Transverse colon (tissue), 4 donors: Measurements from ENCODE around the gene PDK2. TPM values are rescaled to one million over a fixed set of nuclear protein-coding genes. Genes with fewer than 3 reads are reported as not detected.

ENCODE experiments used
- DNase-seq: peaks from one replicate; pipeline ENCODE4 v3.0.0-alpha.2; 2019
- H3K27ac ChIP-seq, 4 donors: fragments of 200-600 bp; sonication (generic); 2 replicates each; pipeline ENCODE4 v1.5.1; 2016 to 2018; ENCODE audit warnings: inconsistent platforms in 4 of 4
- H3K27me3 ChIP-seq: fragments of 200-600 bp; sonication (generic); 2 replicates; pipeline ENCODE4 v1.5.1; 2017; ENCODE audit warnings: inconsistent platforms
- H3K36me3 ChIP-seq, 4 donors: fragments of 200-600 bp; sonication (generic); 2 replicates each; pipeline ENCODE4 v1.5.1; 2017 to 2019; ENCODE audit warnings: inconsistent platforms in 4 of 4
- H3K4me1 ChIP-seq, 4 donors: fragments of 200-600 bp; sonication (generic); 2 replicates each; pipeline ENCODE4 v1.5.1; 2017 to 2020; ENCODE audit warnings: inconsistent platforms in 4 of 4
- H3K4me3 ChIP-seq, 4 donors: fragments of 200-600 bp; sonication (generic); 1 replicate in 1 of 4; 2 replicates in 3 of 4; pipeline versions ENCODE4 v1.5.1 to v1.6.1; 2017 to 2019; ENCODE audit warnings: inconsistent platforms in 4 of 4
- H3K9me3 ChIP-seq, 2 donors: fragments of 200-600 bp; sonication (generic); 2 replicates each; pipeline ENCODE4 v1.5.1; 2017 to 2019; ENCODE audit warnings: inconsistent platforms in 2 of 2
- CTCF ChIP-seq, 5 experiments: fragments of 200-600 bp in 3 of 5; fragments of 450-650 bp in 2 of 5; sonication (generic) in 3 of 5; IDR thresholded peaks; 1 replicate in 2 of 5; 2 replicates in 3 of 5; pipeline ENCODE4 v1.5.1; 2016 to 2017; ENCODE audit warnings: antibody characterized with exemption in 5 of 5, inconsistent platforms in 3 of 5, mild to moderate bottlenecking in 2 of 5, moderate library complexity in 1 of 5
- EP300 ChIP-seq: sonication (generic); formaldehyde crosslinking; IDR thresholded peaks from one replicate; pipeline ENCODE4 v1.6.1; 2017; ENCODE audit warnings: antibody characterized with exemption, low read depth
- POLR2A ChIP-seq: fragments of 450-650 bp; IDR thresholded peaks from one replicate; pipeline ENCODE4 v1.6.1; 2016; ENCODE audit warnings: antibody characterized with exemption, mild to moderate bottlenecking, moderate library complexity
- POLR2AphosphoS5 ChIP-seq, 3 donors: sonication (generic); formaldehyde crosslinking; IDR thresholded peaks; one replicate each; pipeline ENCODE4 v1.6.1; 2016; ENCODE audit warnings: antibody characterized with exemption in 3 of 3
- WGBS, 2 donors: methylation state at CpG; one replicate each; pipeline ENCODE4 v1.1.5; 2018; ENCODE audit warnings: low coverage in 1 of 2; 5-methylcytosine and 5-hydroxymethylcytosine counted together
- in situ Hi-C, 4 donors: fragments of 200-750 bp; cut with MboI; loops; one replicate each; pipeline versions ENCODE4 v1.15.0 to v1.15.1; 2017; ENCODE audit warnings: low sequenced_read_pairs in 3 of 4, low pct_ligation_motif_present in 1 of 4, low pct_unique_long_range_greater_than_20kb in 1 of 4
- intact Hi-C: fragments of 100-400 bp; cut with DNase I; formaldehyde crosslinking; loops from one replicate; pipeline ENCODE4 v1.15.1; 2023; ENCODE audit warnings: low total_unique reads
- total RNA-seq, 4 donors: library from RNA; depleted of rRNA; stranded (reverse); fragments of >200 nt; gene quantifications; one replicate each; pipeline ENCODE4 v1.1.0, GENCODE V29; 2016

The PDK2 gene
- total RNA-seq, 4 donors from 2014 or later, result 84.6 to 292 (median 136) TPM

- DNase-seq, result no peak
- intact Hi-C loops, result loop anchor here (10.0 kb wide), 1 partner anchor 212 kb away; no protein-coding TSS in a partner anchor
- Histone ChIP-seq H3K27ac (no peak overlapping the region), H3K9me3 (no peaks in the 10 kb centered on the region), H3K36me3 (peaks cover 0 to 51% (median 4%) of the 10 kb centered on the region in 4 donors), H3K27me3 (no peaks in the 10 kb centered on the region), H3K4me1 (peaks cover 0 to 8% (median 0%) of the 10 kb centered on the region in 4 donors), H3K4me3 (no peak overlapping the region)
- in situ Hi-C loops, result no loop called here
- WGBS, 2 donors, result 60 to 82% methylated on average over 9 to 32 of the region's 39 CpGs
- no peak for TF ChIP-seq POLR2A
- TF ChIP-seq POLR2AphosphoS5 (IDR thresholded peaks at IDR 0.05), result no peak
- TF ChIP-seq CTCF (IDR thresholded peaks at IDR 0.05), result no peak
- TF ChIP-seq EP300, result no peak
These were observed 18.4 kb upstream of the PDK2 start for GRCh38 chr17:50076591-50077235.

GRCh38 chr17:50078430-50078829 is 16.7 kb upstream of the PDK2 start:
- in situ Hi-C loops (no loop called here), intact Hi-C loops (loop anchor here (10.0 kb wide), 1 partner anchor 214 kb away; no protein-coding TSS in a partner anchor)
- TF ChIP-seq EP300 (no peak), POLR2AphosphoS5 (IDR thresholded peaks at IDR 0.05) (no peak), POLR2A (no peak), CTCF (IDR thresholded peaks at IDR 0.05) (no peak)
- peaks cover 0 to 8% (median 0%) of the 10 kb centered on the region in 4 donors for H3K4me1 ChIP-seq
- no peaks in the 10 kb centered on the region for H3K9me3 ChIP-seq
- WGBS, 2 donors, result 93 to 95% methylated on average over 3 to 4 of the region's 4 CpGs
- DNase-seq, result no peak
- no peak overlapping the region for H3K4me3 ChIP-seq
- peaks cover 0 to 52% (median 3%) of the 10 kb centered on the region in 4 donors for H3K36me3 ChIP-seq
- no peak overlapping the region for H3K27ac ChIP-seq
- no peaks in the 10 kb centered on the region for H3K27me3 ChIP-seq

- H3K27ac ChIP-seq, result peak overlapping the region; percentile 3 to 46 (median 20)
- peak in 2 of 3 donors; percentile 27 to 30 for TF ChIP-seq POLR2AphosphoS5 (IDR thresholded peaks at IDR 0.05)
- TF ChIP-seq POLR2A, result no peak
- peak; percentile 10 for TF ChIP-seq EP300
- peak; percentile 56 to 99 (median 77) for TF ChIP-seq CTCF (IDR thresholded peaks at IDR 0.05)
- no peaks in the 10 kb centered on the region for H3K27me3 ChIP-seq
- H3K4me3 ChIP-seq, result no peak overlapping the region
- H3K4me1 ChIP-seq, result peaks cover 0 to 8% (median 0%) of the 10 kb centered on the region in 4 donors
- no peaks in the 10 kb centered on the region for H3K9me3 ChIP-seq
- peaks cover 0 to 48% (median 3%) of the 10 kb centered on the region in 4 donors for H3K36me3 ChIP-seq
- intact Hi-C loops (loop anchor here (10.0 kb wide), 1 partner anchor 215 kb away; no protein-coding TSS in a partner anchor), in situ Hi-C loops (loop anchor here in 2 of 4 donors (10.0 kb wide), 1 partner anchor 55 kb away; no protein-coding TSS in a partner anchor)
- peak; percentile 81 for DNase-seq
- WGBS, 2 donors, result 57 to 60% methylated on average over 1 to 12 of the region's 12 CpGs
These were observed 15.6 kb upstream of the PDK2 start for GRCh38 chr17:50079334-50080095.

GRCh38 chr17:50080096-50080480 is 15.1 kb upstream of the PDK2 start:
- no peak for DNase-seq
- intact Hi-C loops, result no loop called here
- Histone ChIP-seq H3K27me3 (no peaks in the 10 kb centered on the region), H3K4me3 (no peak overlapping the region), H3K9me3 (no peaks in the 10 kb centered on the region), H3K36me3 (peaks cover 0 to 44% (median 3%) of the 10 kb centered on the region in 4 donors), H3K4me1 (peaks cover 0 to 8% (median 0%) of the 10 kb centered on the region in 4 donors), H3K27ac (peak overlapping the region; percentile 3 to 46 (median 20))
- WGBS, 2 donors, result 50 to 72% methylated on average over 2 to 11 of the region's 11 CpGs
- in situ Hi-C loops, result loop anchor here in 2 of 4 donors (10.0 kb wide), 1 partner anchor 55 kb away; no protein-coding TSS in a partner anchor
- no peak for TF ChIP-seq POLR2A
- TF ChIP-seq CTCF (IDR thresholded peaks at IDR 0.05), result no peak
- TF ChIP-seq POLR2AphosphoS5 (IDR thresholded peaks at IDR 0.05), result no peak
- TF ChIP-seq EP300, result no peak
